Mononuclear cell (primary cell): ENCODE measurements around the gene SLC39A7. TPM values are rescaled to one million over a fixed set of nuclear protein-coding genes. Genes with fewer than 3 reads are reported as not detected.
A peak's percentile ranks its signal among the peaks of the same experiment; 100 is the strongest.

ENCODE experiments used
- H3K27me3 ChIP-seq: 2 replicates; pipeline ENCODE4 v1.6.0; 2011; ENCODE audit warnings: low read length, control low read depth; ENCODE audit not compliant: insufficient read depth
- H3K4me1 ChIP-seq: 2 replicates; pipeline ENCODE4 v1.5.1; 2011; ENCODE audit warnings: mild to moderate bottlenecking, low read length, control low read depth; ENCODE audit not compliant: insufficient read depth
- H3K4me3 ChIP-seq: 2 replicates; pipeline ENCODE4 v1.5.1; 2011; ENCODE audit warnings: mild to moderate bottlenecking, low read length, moderate library complexity
- H3K9me3 ChIP-seq: 2 replicates; pipeline ENCODE4 v1.5.1; 2011; ENCODE audit warnings: low read depth, mild to moderate bottlenecking, control low read depth, low read length
- total RNA-seq: library from RNA; depleted of rRNA; stranded (reverse); fragments of >200 nt; gene quantifications from one replicate; pipeline ENCODE4 v1.2.3, GENCODE V29; 2012

Gene SLC39A7
- total RNA-seq, result 10.7 TPM

GRCh38 chr6:33200219-33201146 lies at the start of gene SLC39A7, which contains the start of gene RXRB:
Gene SLC39A7, plus strand, starts transcription at chr6:33200867. Its CDS starts 379 bp downstream, at chr6:33201246.
Gene RXRB, minus strand, starts transcription at chr6:33200665. Its CDS starts 189 bp downstream, at chr6:33200476.
- Histone ChIP-seq H3K9me3 (no peaks in the 10 kb centered on the region), H3K4me1 (peaks cover 53% of the 10 kb centered on the region), H3K27me3 (no peaks in the 10 kb centered on the region), H3K4me3 (peak within 1 kb of the TSS; percentile 85)

GRCh38 chr6:33151050-33151449 lies 49.6 kb upstream of the SLC39A7 start:
- Histone ChIP-seq H3K4me1 (no peaks in the 10 kb centered on the region), H3K9me3 (no peaks in the 10 kb centered on the region), H3K4me3 (no peak overlapping the region), H3K27me3 (peaks cover 12% of the 10 kb centered on the region)

- Histone ChIP-seq H3K9me3 (no peaks in the 10 kb centered on the region), H3K27me3 (peaks cover 5% of the 10 kb centered on the region), H3K4me1 (no peaks in the 10 kb centered on the region), H3K4me3 (no peak overlapping the region)
These were observed 46.3 kb upstream of the SLC39A7 start for GRCh38 chr6:33154349-33154748.

GRCh38 chr6:33156561-33156960 lies 44.1 kb upstream of the SLC39A7 start:
- H3K4me3 ChIP-seq, result no peak overlapping the region
- H3K27me3 ChIP-seq, result peaks cover 4% of the 10 kb centered on the region
- H3K9me3 ChIP-seq, result no peaks in the 10 kb centered on the region
- H3K4me1 ChIP-seq, result peaks cover 10% of the 10 kb centered on the region

GRCh38 chr6:33156964-33157363 lies 43.7 kb upstream of the SLC39A7 start:
- peaks cover 4% of the 10 kb centered on the region for H3K27me3 ChIP-seq
- no peak overlapping the region for H3K4me3 ChIP-seq
- H3K9me3 ChIP-seq, result no peaks in the 10 kb centered on the region
- peaks cover 13% of the 10 kb centered on the region for H3K4me1 ChIP-seq

- H3K4me1 ChIP-seq, result peaks cover 15% of the 10 kb centered on the region
- no peaks in the 10 kb centered on the region for H3K27me3 ChIP-seq
- H3K4me3 ChIP-seq, result no peak overlapping the region
- no peaks in the 10 kb centered on the region for H3K9me3 ChIP-seq
These were observed 40.6 kb upstream of the SLC39A7 start for GRCh38 chr6:33160096-33160495.

GRCh38 chr6:33160728-33161344 lies 39.8 kb upstream of the SLC39A7 start:
- Histone ChIP-seq H3K4me3 (no peak overlapping the region), H3K4me1 (peaks cover 15% of the 10 kb centered on the region), H3K27me3 (no peaks in the 10 kb centered on the region), H3K9me3 (no peaks in the 10 kb centered on the region)

GRCh38 chr6:33161354-33162331 lies 39.0 kb upstream of the SLC39A7 start:
- Histone ChIP-seq H3K4me1 (peaks cover 15% of the 10 kb centered on the region), H3K4me3 (peak overlapping the region; percentile 3), H3K9me3 (no peaks in the 10 kb centered on the region), H3K27me3 (no peaks in the 10 kb centered on the region)

GRCh38 chr6:33163540-33163939 lies 37.1 kb upstream of the SLC39A7 start:
- Histone ChIP-seq H3K27me3 (no peaks in the 10 kb centered on the region), H3K4me3 (no peak overlapping the region), H3K9me3 (no peaks in the 10 kb centered on the region), H3K4me1 (peaks cover 15% of the 10 kb centered on the region)

GRCh38 chr6:33164176-33164575 lies 36.5 kb upstream of the SLC39A7 start:
- Histone ChIP-seq H3K27me3 (no peaks in the 10 kb centered on the region), H3K4me3 (no peak overlapping the region)

GRCh38 chr6:33164665-33165373 lies 35.8 kb upstream of the SLC39A7 start:
- no peaks in the 10 kb centered on the region for H3K9me3 ChIP-seq
- peaks cover 15% of the 10 kb centered on the region for H3K4me1 ChIP-seq
- no peaks in the 10 kb centered on the region for H3K27me3 ChIP-seq
- H3K4me3 ChIP-seq, result no peak overlapping the region

More at GRCh38 chr6:33164176-33164575, 36.5 kb upstream of the SLC39A7 start:
- Histone ChIP-seq H3K9me3 (no peaks in the 10 kb centered on the region), H3K4me1 (peaks cover 15% of the 10 kb centered on the region)

- H3K27me3 ChIP-seq, result no peaks in the 10 kb centered on the region
- H3K9me3 ChIP-seq, result no peaks in the 10 kb centered on the region
- peaks cover 13% of the 10 kb centered on the region for H3K4me1 ChIP-seq
- H3K4me3 ChIP-seq, result no peak overlapping the region
These were observed 34.9 kb upstream of the SLC39A7 start for GRCh38 chr6:33165581-33166258.

- Histone ChIP-seq H3K9me3 (no peaks in the 10 kb centered on the region), H3K27me3 (no peaks in the 10 kb centered on the region), H3K4me3 (no peak overlapping the region), H3K4me1 (peaks cover 6% of the 10 kb centered on the region)
These were observed 34.3 kb upstream of the SLC39A7 start for GRCh38 chr6:33166363-33166762.

- H3K27me3 ChIP-seq, result no peaks in the 10 kb centered on the region
- peaks cover 3% of the 10 kb centered on the region for H3K4me1 ChIP-seq
- H3K4me3 ChIP-seq, result no peak overlapping the region
- no peaks in the 10 kb centered on the region for H3K9me3 ChIP-seq
These were observed 33.9 kb upstream of the SLC39A7 start for GRCh38 chr6:33166811-33167210.
